ENCODE data around the gene TAOK3. TPM values are rescaled to one million over a fixed set of nuclear protein-coding genes. Genes with fewer than 3 reads are reported as not detected.

The TAOK3 gene
- total and polyA plus RNA-seq, 2 donors (not counting 3 experiments of a cell fraction or from before 2014, with no cell fraction given): 11.3 to 23.1 TPM

DNA sequence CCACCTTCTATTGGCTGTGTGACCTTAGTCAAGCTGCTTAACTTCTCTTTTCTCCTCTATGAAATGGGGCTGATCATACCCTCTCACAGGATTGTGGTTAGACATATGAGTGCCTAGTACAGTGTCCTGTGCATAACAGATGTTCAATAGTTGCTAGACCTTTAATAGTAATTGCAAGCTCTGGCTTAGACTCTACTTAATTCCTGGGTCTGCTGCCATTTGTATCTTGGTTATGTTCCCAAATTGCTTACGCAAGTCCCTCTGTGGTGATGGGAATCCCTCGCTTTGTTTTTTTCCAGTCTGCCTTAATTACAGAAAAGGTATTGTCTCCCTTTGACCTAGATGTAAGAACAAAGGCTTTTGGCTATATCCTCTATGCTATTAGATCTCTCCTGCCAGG, 18.7 kb upstream of the TAOK3 start:
- Histone ChIP-seq H3K9ac (replicated peaks; ENCODE audit: extremely low read depth, insufficient read depth, low read length) (no peak overlapping the region), H2AFZ (ENCODE audit: low read depth, low read length) (no peak overlapping the region), H3K79me2 (ENCODE audit: control insufficient read depth, insufficient read depth, low read length) (no peaks in the 10 kb centered on the region), H3K9me1 (replicated peaks; ENCODE audit: control insufficient read depth, extremely low read depth, insufficient read depth, low read length) (no peaks in the 10 kb centered on the region), H3K4me1 (ENCODE audit: control insufficient read depth, extremely low read depth, insufficient read depth, low read length) (no peaks in the 10 kb centered on the region), H3K9me3 (replicated peaks; ENCODE audit: control insufficient read depth, insufficient read depth, low read length) (no peaks in the 10 kb centered on the region), H3K4me2 (ENCODE audit: insufficient read depth, low read length) (no peak overlapping the region), H3K27me3 (ENCODE audit: control insufficient read depth in 2 of 2, insufficient read depth in 2 of 2, low read length in 2 of 2) (no peaks in the 10 kb centered on the region), H4K20me1 (replicated peaks; ENCODE audit: control insufficient read depth, extremely low read depth, insufficient read depth, low read length) (no peaks in the 10 kb centered on the region), H3K27ac (ENCODE audit: insufficient read depth, low read depth, low read length) (no peak overlapping the region), H3K4me3 (replicated peaks in 1 of 3; ENCODE audit: insufficient read depth in 1 of 3, low read depth in 1 of 3, low read length in 3 of 3) (no peak overlapping the region), H3K36me3 (ENCODE audit: control insufficient read depth in 2 of 2, extremely low read depth in 1 of 2, insufficient read depth in 2 of 2, low read length in 2 of 2) (peaks cover 13 to 32% of the 10 kb centered on the region in 2 experiments)
- intact Hi-C loops (cut with micrococcal nuclease): no loop called here
- dilution Hi-C loops (cut with MboI; ENCODE audit: extremely low pct_ligation_motif_present, low sequenced_read_pairs): no loop called here
- CTCF ChIA-PET: interaction anchor here (1.1 to 1.5 kb wide), 3 partner anchors 13 to 15 kb away, joined by 4 to 6 read pairs (median 4); partner anchors contain the start of gene SUDS3
- TF ChIP-seq POLR2AphosphoS5 (IDR thresholded peaks at IDR 0.05; ENCODE audit: insufficient read depth, low read depth, low read length) (no peak), GATA2 (IDR thresholded peaks at IDR 0.05; ENCODE audit: insufficient read depth, insufficient read length, low read depth, low read length) (no peak), POLR2A (IDR thresholded peaks at IDR 0.05; ENCODE audit: low read depth, low read length) (no peak), JUN (IDR thresholded peaks at IDR 0.05; ENCODE audit: borderline replicate concordance, insufficient read depth, insufficient read length, low read depth) (no peak), FOS (IDR thresholded peaks at IDR 0.05; ENCODE audit: borderline replicate concordance, insufficient read depth, low read length) (no peak), EZH2 (IDR thresholded peaks at IDR 0.05; ENCODE audit: borderline replicate concordance, low read depth, low read length, severe bottlenecking) (no peak), MYC (IDR thresholded peaks at IDR 0.05; ENCODE audit: low read depth, low read length) (no peak)
- TF ChIP-seq, protein P1, sequence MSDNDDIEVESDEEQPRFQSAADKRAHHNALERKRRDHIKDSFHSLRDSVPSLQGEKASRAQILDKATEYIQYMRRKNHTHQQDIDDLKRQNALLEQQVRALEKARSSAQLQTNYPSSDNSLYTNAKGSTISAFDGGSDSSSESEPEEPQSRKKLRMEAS (IDR thresholded peaks at IDR 0.05; ENCODE audit: insufficient read depth, insufficient read length): no peak
- TF ChIP-seq, protein P2, sequence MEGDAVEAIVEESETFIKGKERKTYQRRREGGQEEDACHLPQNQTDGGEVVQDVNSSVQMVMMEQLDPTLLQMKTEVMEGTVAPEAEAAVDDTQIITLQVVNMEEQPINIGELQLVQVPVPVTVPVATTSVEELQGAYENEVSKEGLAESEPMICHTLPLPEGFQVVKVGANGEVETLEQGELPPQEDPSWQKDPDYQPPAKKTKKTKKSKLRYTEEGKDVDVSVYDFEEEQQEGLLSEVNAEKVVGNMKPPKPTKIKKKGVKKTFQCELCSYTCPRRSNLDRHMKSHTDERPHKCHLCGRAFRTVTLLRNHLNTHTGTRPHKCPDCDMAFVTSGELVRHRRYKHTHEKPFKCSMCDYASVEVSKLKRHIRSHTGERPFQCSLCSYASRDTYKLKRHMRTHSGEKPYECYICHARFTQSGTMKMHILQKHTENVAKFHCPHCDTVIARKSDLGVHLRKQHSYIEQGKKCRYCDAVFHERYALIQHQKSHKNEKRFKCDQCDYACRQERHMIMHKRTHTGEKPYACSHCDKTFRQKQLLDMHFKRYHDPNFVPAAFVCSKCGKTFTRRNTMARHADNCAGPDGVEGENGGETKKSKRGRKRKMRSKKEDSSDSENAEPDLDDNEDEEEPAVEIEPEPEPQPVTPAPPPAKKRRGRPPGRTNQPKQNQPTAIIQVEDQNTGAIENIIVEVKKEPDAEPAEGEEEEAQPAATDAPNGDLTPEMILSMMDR (IDR thresholded peaks at IDR 0.05; ENCODE audit: extremely low read depth in 1 of 2, insufficient read depth in 1 of 2, low read depth in 1 of 2, low read length in 2 of 2): no peak
- POLR2A ChIA-PET: no interaction called here
- no TSS peak for BruUV-seq (replicated peaks)
- FAIRE-seq (no peak), DNase-seq (ENCODE audit: low read depth, low spot score) (no peak)

Measured in endothelial cell of umbilical vein (primary cell).